ENCODE data around the gene TUB.

The TUB gene

DNA sequence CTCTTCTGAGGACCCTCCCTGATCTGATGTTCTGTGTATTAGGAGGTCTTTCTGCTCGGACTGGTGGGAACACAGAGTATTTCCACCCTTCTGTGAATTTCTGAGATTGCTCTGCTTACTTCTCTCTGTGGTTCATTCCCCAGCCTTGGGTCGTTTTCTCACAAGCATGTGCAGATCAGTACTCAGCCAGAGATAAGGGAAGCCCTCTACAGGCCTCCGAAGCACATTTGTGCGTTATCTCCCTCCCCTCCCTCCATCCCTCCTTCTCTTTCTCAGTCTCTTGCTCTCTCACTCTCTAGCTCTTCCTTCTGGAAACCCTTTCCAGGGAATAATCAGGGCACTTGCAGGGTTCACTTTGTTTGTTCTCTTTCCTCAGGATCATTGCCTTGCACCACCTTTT, 35.2 kb upstream of the TUB start:
- DNase-seq, result no peak

DNA sequence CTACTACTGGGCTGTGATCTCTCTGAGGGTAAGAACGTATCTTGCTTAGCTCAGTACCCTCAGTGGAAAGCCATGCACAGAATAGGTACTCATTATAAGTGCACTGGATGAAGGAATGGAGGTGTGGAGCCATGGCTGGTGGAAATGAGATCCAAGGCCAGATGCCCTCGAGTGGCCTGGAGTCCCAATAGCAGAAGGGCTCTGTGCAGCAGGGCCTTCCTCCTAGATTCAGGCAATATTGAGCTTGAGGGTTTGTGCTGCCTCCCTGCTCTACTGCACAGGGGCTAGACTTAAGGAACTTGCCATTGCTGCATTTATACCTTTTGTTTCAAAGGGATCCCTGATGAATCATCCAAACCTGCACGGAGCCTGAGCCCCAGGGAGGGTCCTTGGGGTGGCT, 33.6 kb upstream of the TUB start:
- DNase-seq, result no peak

DNA sequence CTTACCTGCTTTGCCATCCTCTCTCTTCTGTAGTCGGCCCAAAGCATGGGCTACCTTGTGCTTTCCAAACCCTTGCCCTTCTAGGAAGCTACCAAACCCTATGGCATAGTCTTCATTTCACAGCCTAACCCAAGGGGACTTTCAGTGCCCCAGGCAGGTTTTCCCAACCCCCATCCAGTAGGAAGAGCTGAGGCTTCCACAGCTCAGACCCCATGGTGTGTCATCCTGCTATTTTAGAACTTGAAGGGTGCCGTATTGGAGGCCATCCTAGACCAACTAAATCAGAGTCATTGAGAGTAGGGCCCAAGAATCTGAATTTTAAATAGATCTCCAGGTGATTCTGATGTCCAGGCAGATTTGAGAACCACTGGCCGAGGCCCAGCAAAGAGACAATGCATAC, 31.9 kb upstream of the TUB start:
- DNase-seq, result no peak

DNA sequence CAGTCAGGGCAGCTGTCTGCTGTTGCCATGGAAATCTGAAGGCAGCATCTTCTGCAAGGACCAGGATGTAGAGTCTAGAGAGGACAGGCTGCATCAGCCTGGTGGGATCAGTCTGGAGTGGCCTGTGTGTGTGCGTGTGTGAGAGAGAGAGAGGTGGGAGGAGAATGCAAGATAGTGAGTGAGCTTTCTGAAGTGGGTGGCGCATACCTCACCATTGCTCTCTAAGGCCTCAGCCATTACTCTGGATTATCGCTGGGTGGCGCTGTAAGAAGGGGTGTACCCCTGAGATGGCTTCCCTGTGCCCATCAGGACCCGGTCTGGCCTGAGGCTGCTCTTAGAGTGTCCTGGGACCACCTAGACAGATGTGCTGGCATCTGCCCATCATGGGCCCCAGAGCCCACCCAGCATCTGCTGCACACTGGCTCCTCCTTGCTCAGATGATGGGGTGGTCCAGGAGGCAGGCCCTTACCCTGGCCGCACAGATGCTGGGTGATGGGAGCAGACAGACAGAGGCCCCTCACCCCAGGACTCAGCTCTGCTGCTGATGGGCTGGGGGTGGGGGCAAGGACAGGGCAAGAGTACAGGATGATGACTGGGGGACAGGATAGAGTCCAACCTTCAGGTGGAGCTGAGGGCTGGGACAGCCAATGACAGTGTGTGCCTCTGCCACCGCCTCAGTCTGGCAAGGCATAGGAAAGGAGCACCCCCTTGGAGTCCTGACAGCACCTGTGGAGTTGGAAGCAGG, 25.7 kb upstream of the TUB start:
- DNase-seq, result no peak

DNA sequence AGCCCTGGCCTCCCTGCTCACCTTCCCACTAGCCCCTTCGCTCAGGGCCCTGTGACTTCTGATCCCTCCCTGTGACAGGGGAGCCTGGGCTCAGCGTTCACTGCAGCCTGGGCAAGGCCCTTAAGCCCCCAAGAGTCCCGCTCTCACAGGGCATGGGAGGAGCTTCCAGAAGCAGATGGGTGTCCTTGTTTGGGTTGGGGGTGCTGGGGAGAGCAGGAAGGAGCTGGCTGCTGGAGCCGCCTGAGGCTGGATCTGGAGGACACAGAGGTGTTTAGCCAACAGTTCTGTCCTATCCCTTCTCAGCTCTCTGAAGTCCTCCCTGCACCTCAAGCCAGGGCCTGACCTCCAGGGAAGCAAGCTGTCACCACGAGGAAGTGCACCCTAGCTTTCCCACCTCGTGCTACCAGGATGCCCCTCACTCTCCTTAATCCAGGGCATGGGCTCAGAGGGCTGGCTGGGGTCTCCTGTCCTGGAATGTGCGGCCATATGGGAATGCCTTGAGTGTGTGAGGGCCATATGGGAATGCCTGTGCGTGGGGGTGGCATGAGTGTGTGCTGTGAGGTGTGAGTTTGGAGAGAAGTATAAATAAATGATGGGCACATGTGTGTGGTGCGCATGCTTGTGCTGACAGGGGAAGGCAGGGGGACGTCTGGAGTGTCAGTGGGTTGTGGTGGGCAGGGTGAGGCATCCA, 25.0 kb upstream of the TUB start:
- no peak for DNase-seq

DNA sequence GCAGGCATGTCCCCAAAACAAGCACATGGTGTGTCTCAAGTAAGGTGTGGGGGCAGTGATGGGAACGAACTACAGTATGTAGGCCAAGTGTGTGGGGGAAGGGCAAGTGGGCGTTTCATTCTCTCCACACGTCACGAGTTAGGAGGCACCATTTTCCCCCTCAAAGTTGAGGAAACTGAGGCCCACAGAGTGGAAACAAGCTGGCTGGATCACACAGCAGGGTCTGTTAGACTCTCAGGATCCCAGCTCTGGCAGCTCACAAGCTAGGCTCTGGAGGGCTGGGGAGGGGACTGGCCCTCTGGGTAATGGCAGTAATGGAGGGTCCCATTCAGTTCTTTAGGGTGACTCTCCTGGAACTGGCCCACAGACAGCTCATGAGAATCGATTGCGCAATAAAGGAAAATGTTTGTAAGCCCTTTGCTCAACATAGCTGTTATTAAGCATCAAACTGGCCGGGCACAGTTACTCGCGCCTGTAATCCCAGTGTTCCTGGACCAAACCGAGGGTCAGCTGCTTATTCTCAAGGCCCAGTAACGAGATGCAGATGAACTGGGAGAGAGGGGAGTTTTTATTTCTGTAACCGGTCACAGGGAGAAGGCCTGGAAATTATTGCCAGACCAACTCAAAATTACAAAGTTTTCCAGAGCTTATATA, 24.1 kb upstream of the TUB start:
- no peak for DNase-seq

DNA sequence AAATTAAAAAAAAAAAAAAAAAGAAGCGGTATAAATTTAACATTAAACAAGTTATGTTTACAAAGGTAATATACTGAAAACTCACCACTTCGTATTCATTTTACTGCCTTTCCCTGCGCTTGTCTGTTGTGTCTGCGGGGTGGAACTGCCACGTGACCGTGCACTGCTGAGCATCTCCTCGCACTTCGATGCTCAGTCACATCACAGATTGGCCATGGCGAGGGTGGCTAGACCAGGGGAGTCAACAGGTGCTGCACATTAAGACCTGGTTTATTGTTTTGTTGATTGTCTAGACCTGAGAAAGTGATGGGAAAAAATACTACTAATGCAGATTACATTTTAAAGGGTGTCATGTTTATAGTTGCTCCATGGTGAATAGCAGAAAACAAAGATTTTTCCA, 22.8 kb upstream of the TUB start:
- DNase-seq, result no peak

DNA sequence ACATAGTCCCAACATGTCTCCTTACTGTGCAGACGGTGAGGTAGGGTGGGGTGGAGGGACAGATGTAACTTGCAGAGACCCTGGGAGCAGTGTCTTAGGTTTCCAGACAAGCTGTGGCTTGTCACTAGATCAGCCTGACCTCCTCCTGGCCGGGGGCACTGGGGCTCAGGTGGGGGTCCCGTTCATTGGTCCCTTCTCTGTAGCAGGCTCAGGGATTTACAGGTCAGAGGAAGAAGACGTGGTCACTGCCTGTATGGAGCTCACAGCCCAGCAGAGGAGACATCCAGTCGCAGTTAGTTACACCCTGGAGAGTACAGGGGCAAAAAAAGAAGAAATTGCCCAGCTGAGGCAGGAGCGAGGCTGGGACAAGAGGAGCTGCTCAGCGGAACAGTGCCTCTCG, 22.0 kb upstream of the TUB start:
- DNase-seq, result no peak

DNA sequence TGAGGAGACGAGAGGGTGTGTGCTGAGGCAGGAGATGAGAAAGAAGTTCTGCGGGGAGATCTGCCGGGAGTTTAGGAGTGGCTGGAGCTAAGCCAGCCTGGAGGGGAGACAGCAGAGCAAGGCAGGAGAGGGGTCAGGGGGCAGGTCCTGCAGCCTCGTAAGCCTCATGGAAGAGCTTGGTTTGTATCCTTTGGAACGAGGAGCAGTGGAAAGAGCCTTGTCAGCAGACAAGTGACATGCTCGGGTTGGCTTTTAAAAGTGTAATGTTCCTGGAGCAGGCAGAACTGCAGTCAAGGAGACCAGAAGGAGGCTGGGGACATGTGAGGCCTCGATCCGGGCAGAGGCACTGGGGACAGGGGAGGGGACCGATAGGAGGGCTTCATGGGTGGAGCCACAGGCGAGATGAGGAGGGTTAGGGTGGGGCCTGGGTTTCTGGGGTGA, 21.4 kb upstream of the TUB start:
- no peak for DNase-seq

DNA sequence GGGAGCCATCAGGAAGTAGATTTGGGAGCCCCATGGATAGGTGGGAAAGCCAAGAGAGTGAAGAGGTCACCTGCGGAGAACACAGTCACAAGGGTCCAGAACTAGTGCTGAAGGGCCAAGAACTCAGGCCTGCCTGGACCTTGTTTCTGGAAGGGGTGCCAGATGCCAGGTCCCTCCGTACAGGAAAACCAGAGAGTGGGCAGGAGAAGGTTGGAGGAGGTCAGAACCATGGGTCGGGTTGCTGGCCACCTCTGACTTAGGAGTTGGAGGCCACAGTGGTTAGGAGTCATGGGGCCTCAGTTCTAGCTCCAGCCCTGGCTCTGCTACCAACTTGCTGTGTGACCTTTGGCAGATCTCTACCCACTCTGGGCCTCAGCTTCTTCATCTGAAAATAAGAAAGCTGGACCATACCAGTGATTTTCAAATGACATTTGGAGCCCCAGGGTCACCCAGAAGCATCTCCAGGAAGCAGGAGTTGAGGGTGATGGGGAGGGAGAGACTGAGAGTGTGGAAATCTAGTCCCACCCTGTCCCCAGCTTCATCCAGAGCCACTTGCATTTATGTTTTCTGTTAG, 20.8 kb upstream of the TUB start:
- no peak for DNase-seq

DNA sequence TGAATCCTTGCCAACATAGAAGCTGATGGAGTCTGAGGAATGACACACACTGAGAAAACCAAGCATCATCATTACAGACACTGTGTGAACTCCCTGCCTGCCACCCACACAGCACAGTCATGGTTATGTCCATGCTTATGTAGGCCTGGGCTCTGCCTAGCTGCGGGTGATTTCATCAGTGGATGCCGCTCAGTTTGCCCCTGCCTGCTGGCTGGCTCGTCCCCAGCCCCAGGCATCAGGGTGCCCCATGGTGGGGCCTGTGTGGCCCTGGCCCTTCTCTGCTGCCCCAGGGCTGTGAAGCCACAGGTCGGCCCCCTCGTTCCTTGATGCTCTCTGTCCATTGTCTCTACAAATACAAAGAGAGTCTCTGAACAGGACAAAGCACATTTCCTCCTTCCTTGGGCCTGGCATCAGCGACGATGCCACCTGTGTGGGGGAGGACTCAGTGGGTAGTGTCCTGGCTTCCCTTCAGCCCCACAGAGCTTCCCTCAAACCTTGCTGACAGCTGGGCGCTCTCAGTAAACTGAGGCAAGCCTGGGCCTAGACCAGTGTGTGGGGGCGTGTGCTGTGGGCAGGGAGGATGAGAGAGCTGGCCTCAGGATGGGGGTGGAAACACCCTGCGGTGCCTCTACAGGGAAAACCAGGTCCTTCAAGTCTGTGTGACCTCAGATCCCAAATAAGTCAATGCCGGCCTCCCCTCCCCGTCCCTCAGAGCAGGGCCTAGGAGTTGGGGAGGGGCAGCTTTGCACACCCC, 20.0 kb upstream of the TUB start:
- DNase-seq, result no peak

DNA sequence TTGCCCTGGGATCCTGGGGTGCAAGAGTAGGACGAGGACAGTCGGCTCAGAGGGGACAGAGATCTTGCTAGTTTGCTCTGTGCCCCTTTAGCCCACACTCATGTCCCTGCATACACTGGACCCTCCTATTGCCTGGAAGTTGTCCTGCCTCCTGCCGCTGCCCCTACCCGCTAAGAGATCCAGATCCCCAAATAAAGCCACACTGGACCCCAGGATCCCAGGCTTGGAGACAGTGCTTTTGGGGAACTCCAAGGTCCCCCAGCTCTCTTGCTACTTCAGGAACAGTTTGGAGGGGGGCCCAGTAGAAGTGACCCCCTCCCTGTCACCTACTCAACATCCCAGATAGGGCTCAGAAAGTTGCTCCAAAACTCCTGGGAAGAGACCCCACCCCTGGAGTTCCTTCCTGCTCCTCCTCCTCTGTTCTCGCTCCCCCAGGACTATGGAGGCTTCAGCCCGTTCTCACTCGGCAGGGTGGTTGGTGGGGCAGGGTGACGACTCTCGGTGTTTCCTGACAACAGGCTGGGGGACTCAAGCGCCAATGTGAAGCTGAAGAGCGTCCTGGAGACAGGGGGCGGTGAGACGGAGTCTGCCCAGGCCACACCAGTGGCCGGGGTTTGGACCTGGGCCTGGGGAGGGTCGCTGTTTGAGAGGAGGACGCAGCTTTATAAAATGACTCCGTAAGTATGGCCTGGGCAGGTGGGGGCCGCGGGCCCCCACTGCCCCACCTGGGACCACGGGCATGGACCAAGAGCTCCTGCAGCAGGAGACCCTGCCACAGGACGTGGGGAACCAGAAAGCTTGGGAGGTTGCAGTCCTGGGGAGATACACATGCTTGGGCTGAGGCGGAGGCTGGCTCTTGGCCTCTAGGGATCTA, 19.2 kb upstream of the TUB start:
- DNase-seq, result no peak

DNA sequence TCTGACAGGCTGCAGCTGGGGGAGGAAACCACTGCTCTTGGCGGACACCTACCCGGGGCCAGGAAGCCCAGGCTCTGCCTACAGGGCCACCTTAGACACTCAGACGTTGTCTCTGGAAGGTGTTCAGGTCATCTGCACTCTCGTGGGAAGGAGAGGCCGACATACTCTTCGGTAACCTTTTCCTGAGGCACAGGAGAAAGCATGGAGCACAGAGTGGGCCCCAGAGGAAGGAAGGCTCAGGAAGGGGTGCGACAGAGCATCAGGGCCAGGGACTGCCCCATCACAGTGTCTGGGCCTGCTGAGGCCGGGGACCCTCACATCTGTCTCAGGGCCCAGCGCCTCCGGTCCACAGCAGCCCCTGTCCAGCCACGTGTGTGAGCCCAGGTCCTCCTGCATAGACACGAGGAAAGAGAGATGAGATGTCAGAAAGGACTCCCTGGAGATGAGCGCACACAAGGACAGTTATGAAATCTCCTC, 18.2 kb upstream of the TUB start:
- DNase-seq, result no peak

DNA sequence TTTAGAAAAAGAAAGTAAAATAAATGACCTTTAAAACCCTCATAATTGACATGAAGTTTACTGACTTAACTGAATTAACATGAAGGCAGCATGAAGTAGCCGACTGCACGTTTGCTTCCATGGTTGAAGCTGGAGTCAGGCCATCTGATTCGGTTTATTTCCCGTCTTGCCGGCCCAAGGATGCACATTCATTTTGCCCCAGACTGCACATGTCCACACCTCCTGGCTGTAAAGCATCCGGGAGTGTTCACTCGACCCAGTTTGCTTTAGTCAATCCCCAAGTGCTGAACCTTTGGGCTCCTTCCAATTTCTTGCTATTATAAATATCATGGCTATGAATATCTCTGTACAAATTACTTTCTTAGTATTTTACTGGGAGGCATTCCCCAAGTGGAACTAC, 17.7 kb upstream of the TUB start:
- DNase-seq, result no peak

DNA sequence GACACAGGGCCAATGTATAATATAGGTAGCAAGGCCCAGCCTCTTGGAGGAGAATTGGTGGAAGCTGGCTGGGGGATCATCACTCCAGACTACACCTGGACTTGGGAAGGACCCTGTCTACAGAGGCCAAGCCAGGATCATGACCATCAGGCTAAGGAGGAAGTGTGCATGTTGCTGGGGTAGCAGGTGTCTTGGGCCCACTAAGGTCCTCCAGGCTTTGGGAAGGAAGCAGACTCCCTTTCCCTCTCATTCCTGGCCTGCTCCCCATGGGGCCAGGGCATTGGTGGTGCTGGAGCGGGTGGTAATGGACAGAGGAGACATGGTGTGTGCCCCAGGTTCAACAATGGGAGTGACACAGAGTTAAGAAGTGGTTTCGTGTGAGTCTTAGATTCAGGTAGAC, 16.0 kb upstream of the TUB start:
- DNase-seq, result no peak

DNA sequence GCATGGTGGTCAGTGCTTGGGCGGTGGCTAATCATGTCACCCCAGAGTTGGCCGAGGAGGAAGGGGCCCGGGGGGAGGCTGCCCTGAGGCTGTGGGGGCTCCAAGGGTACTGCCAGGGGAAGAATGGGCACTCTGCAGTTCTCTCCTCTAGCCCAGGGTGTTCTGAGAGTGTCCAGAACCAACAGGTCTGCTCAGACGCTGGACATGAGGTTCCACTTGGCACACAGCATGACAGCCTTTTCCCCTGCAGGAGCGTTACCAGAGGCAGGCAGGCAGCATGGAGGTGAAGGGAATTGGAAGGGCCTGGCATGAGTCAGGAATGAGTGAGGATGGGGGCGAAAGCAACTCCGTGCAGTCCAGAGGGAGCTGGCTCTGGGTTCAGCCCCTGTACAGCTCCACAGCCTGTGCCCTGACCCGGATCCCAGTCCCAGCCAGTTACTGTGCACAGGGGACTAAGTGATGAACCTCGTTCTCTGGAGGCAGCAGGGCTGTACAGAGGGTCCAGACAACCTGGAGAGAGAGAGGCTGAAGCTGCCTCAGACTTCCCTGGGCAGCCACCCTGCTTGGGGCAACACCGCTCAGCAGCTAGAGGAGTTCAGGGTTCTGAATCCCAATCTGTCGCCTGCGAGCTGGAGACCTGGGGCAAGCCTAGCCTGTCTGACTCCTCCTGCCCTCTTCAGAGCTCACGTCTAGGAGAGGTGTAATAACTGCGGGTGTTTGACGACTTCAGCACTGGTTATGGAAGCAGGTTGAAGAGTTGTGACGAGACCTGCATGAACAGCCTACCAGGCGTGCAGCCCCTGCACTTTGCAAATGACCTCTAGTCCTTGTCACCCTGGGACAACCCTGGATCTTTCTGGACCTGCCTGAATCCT, 14.7 kb upstream of the TUB start:
- DNase-seq, result no peak

DNA sequence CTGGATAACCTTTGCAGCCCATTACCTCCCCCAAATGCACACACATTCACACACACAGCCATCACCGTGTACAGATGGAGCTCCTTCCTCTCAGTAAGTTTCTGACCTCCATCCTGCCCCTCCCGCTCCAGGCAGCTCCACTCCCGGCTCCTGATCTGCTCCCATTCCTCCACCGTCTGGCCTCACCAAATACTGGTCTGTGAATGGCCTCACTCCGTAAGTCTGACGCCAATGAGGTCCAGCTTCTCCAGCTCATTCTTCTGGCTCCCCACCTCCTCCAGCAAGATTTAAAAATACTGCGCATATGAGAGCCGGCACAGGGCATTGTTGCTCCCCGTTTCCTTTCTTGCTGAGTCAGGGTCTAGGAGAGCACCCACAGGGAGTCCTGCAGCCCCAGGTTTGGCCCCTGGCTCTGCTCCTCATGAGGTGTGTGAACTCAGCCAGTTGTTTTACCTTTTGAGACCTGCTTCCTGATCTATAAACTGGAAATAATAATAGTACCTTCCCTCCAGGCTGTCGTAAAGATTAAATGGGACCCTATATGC, 14.0 kb upstream of the TUB start:
- DNase-seq, result no peak

DNA sequence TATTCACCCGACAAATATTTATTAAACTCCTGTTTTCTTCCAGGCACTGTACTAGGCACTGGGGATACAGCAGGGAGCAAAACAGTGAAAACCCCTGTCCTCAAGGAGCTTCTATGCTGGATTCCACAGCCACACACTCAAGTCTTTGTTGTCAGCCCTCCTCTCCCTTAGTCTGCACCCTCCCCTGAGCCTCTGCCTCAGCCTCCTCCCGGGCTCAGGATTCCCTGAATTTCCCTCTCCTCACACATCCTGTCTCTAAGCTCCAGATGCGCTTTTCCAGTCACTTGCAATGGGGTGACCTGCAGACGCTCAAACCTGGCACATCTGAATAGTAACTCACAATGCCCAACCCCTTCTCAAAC, 13.5 kb upstream of the TUB start:
- DNase-seq, result no peak

DNA sequence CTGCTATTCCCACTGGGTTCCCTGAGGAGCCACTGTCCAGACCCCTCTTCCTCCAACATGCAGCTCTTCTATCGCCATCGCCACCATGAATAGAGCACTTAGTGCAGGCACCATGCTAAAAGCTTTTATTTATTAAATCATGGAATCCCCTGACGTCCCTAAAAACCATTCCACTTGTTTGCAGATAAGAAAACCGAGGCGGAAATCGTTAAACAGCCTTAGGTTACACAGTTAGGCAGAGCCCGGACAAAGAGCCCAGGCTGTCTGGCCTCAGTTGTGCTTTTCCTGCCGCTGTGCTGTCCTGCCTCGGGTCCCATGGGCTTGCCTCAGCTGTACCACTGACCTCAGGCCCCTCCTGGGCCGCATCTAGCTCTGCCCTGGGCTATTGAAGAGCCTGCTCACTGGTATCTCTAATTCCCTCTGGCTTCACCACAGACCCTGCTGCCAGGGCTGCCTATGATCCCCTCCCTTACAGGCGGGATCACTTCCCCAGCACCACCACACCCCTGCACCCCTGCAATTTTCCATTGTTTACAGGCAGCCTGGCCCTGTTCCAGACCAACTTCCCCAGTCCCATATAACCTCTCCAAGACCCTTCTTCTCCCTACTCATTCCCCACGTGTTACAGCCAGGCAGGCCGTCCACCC, 13.0 kb upstream of the TUB start:
- DNase-seq, result no peak

DNA sequence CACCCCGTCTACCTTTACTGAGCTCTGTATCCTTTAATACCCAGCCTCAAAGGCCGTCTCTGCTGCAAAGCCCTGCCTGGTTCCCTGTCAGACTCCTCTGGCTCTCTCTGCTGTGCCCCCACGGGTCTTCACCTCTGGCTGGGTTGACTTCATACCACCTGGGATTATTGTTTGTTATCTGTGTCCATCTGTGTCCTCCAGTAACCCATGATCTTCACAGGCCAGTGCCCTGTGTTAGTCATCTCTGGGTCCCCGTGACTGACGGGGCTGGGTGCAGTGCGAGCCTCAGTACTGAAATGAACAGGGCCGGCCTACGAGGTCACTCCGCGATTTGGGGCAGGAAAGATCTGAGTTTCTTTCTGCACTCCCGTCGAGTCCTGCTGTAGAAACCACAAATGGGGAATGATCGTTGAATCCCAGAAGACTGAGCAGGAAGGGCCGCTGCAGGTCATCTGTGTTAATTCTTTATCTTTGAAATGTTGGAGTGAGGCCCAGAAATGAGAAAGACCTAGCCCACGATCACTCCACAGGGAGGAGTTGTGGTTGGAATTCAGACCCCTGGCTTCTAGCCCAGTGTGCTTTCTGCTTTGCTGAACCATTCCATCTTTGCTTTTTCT, 12.3 kb upstream of the TUB start:
- no peak for DNase-seq

All from NCI-H2029 treated with DMSO at 0.1 percent for 48 hours (cell line).